Adrenal gland (tissue), 5 donors: ENCODE results near the gene CRYBB1.

ENCODE experiments used
- POLR2A ChIP-seq, 2 donors: fragments of 450-650 bp; IDR thresholded peaks; one replicate each; pipeline ENCODE4 v1.6.1; 2017; ENCODE audit warnings: antibody characterized with exemption in 2 of 2, mild to moderate bottlenecking in 2 of 2, moderate library complexity in 1 of 2
- TF ChIP-seq, protein P1 (sequence below), 6 experiments: fragments of 450-650 bp in 4 of 6; fragments of 200-600 bp in 2 of 6; sonication (generic) in 1 of 6; IDR thresholded peaks; 1 replicate in 5 of 6; 2 replicates in 1 of 6; pipeline versions ENCODE4 v1.5.1 to v1.8.0; 2016 to 2021; ENCODE audit warnings: antibody characterized with exemption in 6 of 6, mild to moderate bottlenecking in 2 of 6, moderate library complexity in 1 of 6
- donor health status: DM: no; HTN: no; CAD: no.

- no peak for TF ChIP-seq POLR2A (IDR thresholded peaks at IDR 0.05)
- TF ChIP-seq, protein P1, sequence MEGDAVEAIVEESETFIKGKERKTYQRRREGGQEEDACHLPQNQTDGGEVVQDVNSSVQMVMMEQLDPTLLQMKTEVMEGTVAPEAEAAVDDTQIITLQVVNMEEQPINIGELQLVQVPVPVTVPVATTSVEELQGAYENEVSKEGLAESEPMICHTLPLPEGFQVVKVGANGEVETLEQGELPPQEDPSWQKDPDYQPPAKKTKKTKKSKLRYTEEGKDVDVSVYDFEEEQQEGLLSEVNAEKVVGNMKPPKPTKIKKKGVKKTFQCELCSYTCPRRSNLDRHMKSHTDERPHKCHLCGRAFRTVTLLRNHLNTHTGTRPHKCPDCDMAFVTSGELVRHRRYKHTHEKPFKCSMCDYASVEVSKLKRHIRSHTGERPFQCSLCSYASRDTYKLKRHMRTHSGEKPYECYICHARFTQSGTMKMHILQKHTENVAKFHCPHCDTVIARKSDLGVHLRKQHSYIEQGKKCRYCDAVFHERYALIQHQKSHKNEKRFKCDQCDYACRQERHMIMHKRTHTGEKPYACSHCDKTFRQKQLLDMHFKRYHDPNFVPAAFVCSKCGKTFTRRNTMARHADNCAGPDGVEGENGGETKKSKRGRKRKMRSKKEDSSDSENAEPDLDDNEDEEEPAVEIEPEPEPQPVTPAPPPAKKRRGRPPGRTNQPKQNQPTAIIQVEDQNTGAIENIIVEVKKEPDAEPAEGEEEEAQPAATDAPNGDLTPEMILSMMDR (IDR thresholded peaks at IDR 0.05), result no peak
Measured at GRCh38 chr22:26593763-26594162, 24.1 kb downstream of the CRYBB1 start.
